A549 (cell line): ENCODE measurements around the gene GTPBP1. TPM values are rescaled to one million over a fixed set of nuclear protein-coding genes. Genes with fewer than 3 reads are reported as not detected.

Experiments used
- ATAC-seq, 2 experiments: fragments of 200-7000 bp in 1 of 2; fragments of >200 bp in 1 of 2; cut with Nextera tagmentation in 1 of 2; cut with Tn5 transposase in 1 of 2; 3 replicates each; pipeline versions ENCODE4 v1.8.0 to v1.9.1; 2018 to 2020; ENCODE audit warnings: mild to moderate bottlenecking in 1 of 2, moderate library complexity in 1 of 2
- CTCF ChIA-PET: fragments of 300-600 bp; sonication (Branson Sonifier 250); formaldehyde crosslinking; extraction: SDS; loops from one replicate; lab custom pipeline; 2021; ENCODE audit warnings: antibody characterized with exemption, inconsistent platforms; lab: Yijun Ruan, JAX
- POLR2A ChIA-PET: fragments of 350-600 bp; formaldehyde crosslinking; extraction: SDS; loops from one replicate; lab custom pipeline; 2021; ENCODE audit warnings: antibody characterized with exemption, inconsistent platforms; lab: Yijun Ruan, JAX
- DNase-seq, 2 experiments: peaks; one replicate each; pipeline versions ENCODE4 v3.0.0 to v3.0.0-alpha.2; 2011 to 2016; ENCODE audit warnings: low read depth in 1 of 2, low spot score in 1 of 2
- FAIRE-seq: peaks from 2 replicates; lab custom pipeline; 2011; peaks lifted over from hg19 to GRCh38; lab: Jason Lieb, UNC
- H3K27ac ChIP-seq, 2 experiments: fragments of >200 bp; sonication (Bioruptor Twin); formaldehyde crosslinking; 3 replicates each; pipeline ENCODE4 v1.5.1; 2016 to 2017
- H3K4me1 ChIP-seq: fragments of >200 bp; sonication (Bioruptor Twin); formaldehyde crosslinking; 3 replicates; pipeline ENCODE4 v1.6.1; 2016
- H3K4me2 ChIP-seq: fragments of >200 bp; sonication (Bioruptor Twin); formaldehyde crosslinking; 3 replicates; pipeline ENCODE4 v1.6.1; 2016
- H3K4me3 ChIP-seq: fragments of >200 bp; sonication (Bioruptor Twin); formaldehyde crosslinking; 3 replicates; pipeline ENCODE4 v1.5.1; 2016
- H3K9me3 ChIP-seq: fragments of >200 bp; sonication (Bioruptor Twin); formaldehyde crosslinking; 3 replicates; pipeline ENCODE4 v1.6.1; 2016
- BHLHE40 ChIP-seq: IDR thresholded peaks from 2 replicates; pipeline ENCODE4 v1.6.1; 2012; ENCODE audit warnings: low read depth, low read length, inconsistent platforms
- CHD4 ChIP-seq: fragments of 200-600 bp; sonication (generic); IDR thresholded peaks from 2 replicates; pipeline ENCODE4 v1.6.1; 2016; ENCODE audit warnings: antibody characterized with exemption, mild to moderate bottlenecking, borderline replicate concordance
- CTCF ChIP-seq: fragments of >200 bp; sonication (Bioruptor Twin); formaldehyde crosslinking; IDR thresholded peaks from 3 replicates; pipeline ENCODE4 v1.5.1; 2016
- FOSL2 ChIP-seq, 2 experiments: fragments of 450-650 bp in 1 of 2; fragments of >200 bp in 1 of 2; sonication (Bioruptor Twin) in 1 of 2; formaldehyde crosslinking; IDR thresholded peaks; 2 replicates each; pipeline versions ENCODE4 v1.5.0 to v1.6.1; 2016 to 2020; ENCODE audit warnings: mild to moderate bottlenecking in 1 of 2, moderate library complexity in 1 of 2
- FOXS1 ChIP-seq: fragments of 250-450 bp; sonication (Bioruptor Pico); IDR thresholded peaks from 2 replicates; pipeline ENCODE4 v1.5.0; 2020; ENCODE audit warnings: mild to moderate bottlenecking, moderate library complexity
- GATA3 ChIP-seq: IDR thresholded peaks from 2 replicates; pipeline ENCODE4 v1.6.1; 2012; ENCODE audit warnings: borderline replicate concordance
- HEYL ChIP-seq: fragments of 250-450 bp; sonication (Bioruptor Pico); IDR thresholded peaks from 2 replicates; pipeline ENCODE4 v1.8.0; 2021; ENCODE audit warnings: mild to moderate bottlenecking, moderate library complexity
- HOXA7 ChIP-seq: fragments of 250-450 bp; sonication (Bioruptor Pico); IDR thresholded peaks from 2 replicates; pipeline ENCODE4 v1.5.0; 2020; ENCODE audit warnings: mild to moderate bottlenecking, moderate library complexity
- HOXB13 ChIP-seq: fragments of 250-450 bp; sonication (Bioruptor Pico); IDR thresholded peaks from 2 replicates; pipeline ENCODE4 v1.5.0; 2020; ENCODE audit warnings: low read depth, mild to moderate bottlenecking, moderate library complexity
- HOXB5 ChIP-seq: fragments of 250-450 bp; sonication (Bioruptor Pico); IDR thresholded peaks from 2 replicates; pipeline ENCODE4 v1.5.0; 2020; ENCODE audit warnings: mild to moderate bottlenecking, moderate library complexity
- KDM1A ChIP-seq: fragments of 200-600 bp; sonication (generic); IDR thresholded peaks from 2 replicates; pipeline ENCODE4 v1.6.1; 2016; ENCODE audit warnings: low read depth, mild to moderate bottlenecking
- NPAS2 ChIP-seq: fragments of 250-450 bp; sonication (Bioruptor Pico); IDR thresholded peaks from 2 replicates; pipeline ENCODE4 v1.8.0; 2022; ENCODE audit warnings: mild to moderate bottlenecking, moderate library complexity, borderline replicate concordance
- NR3C1 ChIP-seq: fragments of >200 bp; sonication (Bioruptor Twin); formaldehyde crosslinking; IDR thresholded peaks from 3 replicates; pipeline ENCODE4 v1.6.1; 2017
- PHF8 ChIP-seq: fragments of 200-600 bp; sonication (generic); IDR thresholded peaks from 2 replicates; pipeline ENCODE4 v1.6.1; 2016; ENCODE audit warnings: low read depth, mild to moderate bottlenecking, antibody characterized with exemption, moderate library complexity, borderline replicate concordance
- POLR2A ChIP-seq: IDR thresholded peaks from 2 replicates; pipeline ENCODE4 v1.6.1; 2012; ENCODE audit warnings: mild to moderate bottlenecking, low read length
- POLR2AphosphoS2 ChIP-seq: conservative IDR thresholded peaks from 2 replicates; pipeline ENCODE4 v1.6.1; 2012; ENCODE audit warnings: low read length, improper control_type of control experiment, inconsistent platforms
- RAD21 ChIP-seq, 2 experiments: fragments of >200 bp in 1 of 2; sonication (Bioruptor Twin) in 1 of 2; formaldehyde crosslinking in 1 of 2; IDR thresholded peaks in 1 of 2; conservative IDR thresholded peaks in 1 of 2; 2 replicates in 1 of 2; 3 replicates in 1 of 2; pipeline ENCODE4 v1.6.1; 2012 to 2018; ENCODE audit warnings: inconsistent platforms in 1 of 2
- RFX5 ChIP-seq: fragments of 450-650 bp; IDR thresholded peaks from 2 replicates; pipeline ENCODE4 v1.7.1; 2014; ENCODE audit warnings: antibody characterized with exemption, mild to moderate bottlenecking, moderate library complexity
- RNF2 ChIP-seq: fragments of 200-600 bp; sonication (generic); IDR thresholded peaks from 2 replicates; pipeline ENCODE4 v1.6.1; 2016; ENCODE audit warnings: low read depth, mild to moderate bottlenecking, antibody characterized with exemption, moderate library complexity, borderline replicate concordance
- SMC3 ChIP-seq: fragments of >200 bp; sonication (Bioruptor Twin); formaldehyde crosslinking; IDR thresholded peaks from 3 replicates; pipeline ENCODE4 v1.6.1; 2018; ENCODE audit warnings: inconsistent platforms
- TFCP2L1 ChIP-seq: fragments of 250-450 bp; sonication (Bioruptor Pico); IDR thresholded peaks from 2 replicates; pipeline ENCODE4 v1.5.0; 2021; ENCODE audit warnings: mild to moderate bottlenecking
- TP53 ChIP-seq: fragments of 250-450 bp; sonication (Bioruptor Pico); IDR thresholded peaks from 2 replicates; pipeline ENCODE4 v1.5.0; 2021; ENCODE audit warnings: mild to moderate bottlenecking, moderate library complexity
- USF2 ChIP-seq: fragments of 450-650 bp; IDR thresholded peaks from 2 replicates; pipeline ENCODE4 v1.6.1; 2014; ENCODE audit warnings: antibody characterized with exemption
- ZFP36 ChIP-seq: fragments of 450-650 bp; IDR thresholded peaks from 2 replicates; pipeline ENCODE4 v1.6.1; 2014; ENCODE audit warnings: borderline replicate concordance; ENCODE audit not compliant: partially characterized antibody
- WGBS: methylation state at CpG from one replicate; pipeline ENCODE4 v1.1.6; 2017; ENCODE audit errors: missing lambda C conversion rate; 5-methylcytosine and 5-hydroxymethylcytosine counted together
- polyA plus RNA-seq, 4 experiments: library from polyadenylated mRNA; depleted of rRNA in 3 of 4; stranded (reverse); fragments of >200 nt; fragmentation: RNase III in 1 of 4; extraction: RNeasy Plus Mini Kit Qiagen cat#74134 plus additional on column Dnase treatment in 1 of 4; gene quantifications; 2 replicates in 3 of 4; 3 replicates in 1 of 4; pipeline ENCODE4 v1.2.3, GENCODE V29; 2011 to 2017
- TF ChIP-seq, protein P1 (sequence below): fragments of 250-450 bp; sonication (Bioruptor Pico); IDR thresholded peaks from 2 replicates; pipeline ENCODE4 v1.5.0; 2020; ENCODE audit warnings: low read depth, mild to moderate bottlenecking, moderate library complexity

GTPBP1 gene
- polyA plus RNA-seq, 2 of the 4 experiments (the other 2 are of a cell fraction): 9.0 to 15.1 TPM

DNA sequence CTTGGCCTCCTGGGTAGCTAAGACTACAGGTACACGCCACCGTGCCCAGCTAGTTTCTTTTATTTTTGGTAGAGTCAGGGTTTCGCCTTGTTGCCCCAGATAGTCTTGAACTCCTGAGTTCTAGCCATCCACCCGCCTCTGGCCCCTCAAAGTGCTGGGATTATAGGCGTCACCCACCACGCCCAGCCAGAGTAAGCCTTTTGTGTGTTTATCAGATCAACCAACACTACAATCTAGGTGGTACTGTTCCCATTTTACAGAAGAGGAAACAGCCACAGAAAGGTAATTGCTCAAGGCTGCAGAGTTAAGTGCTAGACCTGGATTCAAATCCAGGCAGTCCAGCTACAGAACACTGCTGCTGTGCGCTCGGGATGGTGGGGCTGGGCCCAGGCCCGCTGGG lies 20.8 kb upstream of the GTPBP1 start:
- POLR2A ChIA-PET: no interaction called here
- CTCF ChIA-PET: interaction anchor here (0.7 to 1.3 kb wide), 2 partner anchors 10 to 32 kb away, joined by 3 read pairs; no protein-coding TSS in a partner anchor
- 94% methylated on average over 9 of the region's 9 CpGs for WGBS
- no peak for DNase-seq
- Histone ChIP-seq H3K4me3 (no peak overlapping the region), H3K27ac (no peak overlapping the region), H3K9me3 (peaks cover 8% of the 10 kb centered on the region), H3K4me2 (no peak overlapping the region), H3K4me1 (no peaks in the 10 kb centered on the region)
- ATAC-seq: no peak
- TF ChIP-seq KDM1A: no peak
- TF ChIP-seq HEYL: no peak
- TF ChIP-seq ZFP36: no peak
- TF ChIP-seq HOXB13: no peak
- TF ChIP-seq, protein P1, sequence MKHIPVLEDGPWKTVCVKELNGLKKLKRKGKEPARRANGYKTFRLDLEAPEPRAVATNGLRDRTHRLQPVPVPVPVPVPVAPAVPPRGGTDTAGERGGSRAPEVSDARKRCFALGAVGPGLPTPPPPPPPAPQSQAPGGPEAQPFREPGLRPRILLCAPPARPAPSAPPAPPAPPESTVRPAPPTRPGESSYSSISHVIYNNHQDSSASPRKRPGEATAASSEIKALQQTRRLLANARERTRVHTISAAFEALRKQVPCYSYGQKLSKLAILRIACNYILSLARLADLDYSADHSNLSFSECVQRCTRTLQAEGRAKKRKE (CRISPR knock-in tag): no peak
- TF ChIP-seq FOXS1 (CRISPR knock-in tag): no peak
- no peak for TF ChIP-seq USF2
- TF ChIP-seq FOSL2 (IDR thresholded peaks at IDR 0.05): no peak
- TF ChIP-seq FOSL2 (CRISPR knock-in tag; IDR thresholded peaks at IDR 0.05): no peak
- TF ChIP-seq TFCP2L1 (CRISPR knock-in tag): no peak
- no peak for TF ChIP-seq HOXA7 (CRISPR knock-in tag)
- no peak for TF ChIP-seq BHLHE40
- TF ChIP-seq POLR2AphosphoS2: no peak
- TF ChIP-seq NPAS2: no peak
- no peak for TF ChIP-seq RFX5
- TF ChIP-seq HOXB5 (CRISPR knock-in tag): no peak
- TF ChIP-seq GATA3: no peak
- TF ChIP-seq NR3C1: no peak
- TF ChIP-seq TP53 (CRISPR knock-in tag): no peak
- no peak for TF ChIP-seq RNF2
- TF ChIP-seq CTCF: no peak
- FAIRE-seq: no peak

DNA sequence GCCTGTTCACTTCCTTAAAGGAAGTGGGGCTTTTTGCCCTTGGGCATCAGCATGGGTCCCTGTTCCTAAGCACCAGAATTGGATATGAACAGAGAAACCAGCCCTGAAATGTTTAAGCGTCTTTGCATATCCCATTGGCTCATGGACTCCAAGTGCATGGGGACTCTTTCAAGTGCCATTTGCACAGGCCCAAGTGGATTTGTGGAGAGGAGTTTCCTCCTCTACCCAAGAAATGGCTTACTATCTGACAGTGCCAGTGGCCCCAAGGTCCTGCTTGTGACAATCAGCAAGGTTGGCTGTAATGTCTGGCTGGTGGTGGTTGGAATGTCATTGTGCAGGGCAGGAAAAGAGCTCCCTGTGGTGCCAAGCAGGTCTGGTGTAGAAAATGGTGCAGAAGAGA lies 20.0 kb upstream of the GTPBP1 start:
- no peak overlapping the region for H3K27ac ChIP-seq
- FAIRE-seq: no peak
- 100% methylated on average over 1 of the region's 1 CpG for WGBS
- TF ChIP-seq NR3C1 (no peak), TFCP2L1 (CRISPR knock-in tag) (no peak), NPAS2 (no peak), RAD21 (conservative IDR thresholded peaks at IDR 0.05 in 1 of 2, IDR thresholded peaks at IDR 0.05 in 1 of 2) (no peak), CTCF (no peak), ZFP36 (no peak), PHF8 (no peak), POLR2A (no peak), SMC3 (no peak), CHD4 (no peak)
- TF ChIP-seq, all 56 proteins: peak for 0
- H3K4me1 ChIP-seq: no peaks in the 10 kb centered on the region
- H3K4me3 ChIP-seq: no peak overlapping the region
- no peak overlapping the region for H3K4me2 ChIP-seq
- DNase-seq (no peak), ATAC-seq (no peak)
- ChIA-PET CTCF (interaction anchor here (1.3 kb wide), 1 partner anchor 83 kb away, joined by 4 read pairs; no protein-coding TSS in a partner anchor), POLR2A (interaction anchor here (1.0 kb wide), 1 partner anchor 12 kb away, joined by 3 read pairs; no protein-coding TSS in a partner anchor)
- H3K9me3 ChIP-seq: peaks cover 8% of the 10 kb centered on the region
